IPS DF 19.7 (cell line): ENCODE data around the gene TAOK3.
"Not testable (repeated sequence)": the region's sequence is repeated elsewhere in the genome, so short reads cannot be mapped to it uniquely, and the experiment has no call there.

Experiments
- DNase-seq: peaks from one replicate; pipeline ENCODE4 v3.0.0-alpha.2; 2013; ENCODE audit warnings: low read depth, low spot score

The TAOK3 gene

GRCh38 chr12:118302053-118302452, 70.7 kb downstream of the TAOK3 start:
- DNase-seq = no peak

GRCh38 chr12:118299791-118300460, 72.8 kb downstream of the TAOK3 start:
- no peak for DNase-seq

- no peak for DNase-seq
These were observed 75.4 kb downstream of the TAOK3 start for GRCh38 chr12:118297284-118297683.

- DNase-seq = no peak
These were observed 79.9 kb downstream of the TAOK3 start for GRCh38 chr12:118292836-118293235.

- DNase-seq = no peak
These were observed 82.6 kb downstream of the TAOK3 start for GRCh38 chr12:118290130-118290529.

- DNase-seq = no peak
These were observed 84.5 kb downstream of the TAOK3 start for GRCh38 chr12:118288174-118288573.

- no peak for DNase-seq
These were observed 85.0 kb downstream of the TAOK3 start for GRCh38 chr12:118287728-118288127.

GRCh38 chr12:118282767-118283166, 89.9 kb downstream of the TAOK3 start:
- DNase-seq = no peak

- not testable (repeated sequence) for DNase-seq
These were observed 94.4 kb downstream of the TAOK3 start for GRCh38 chr12:118278288-118278687.

GRCh38 chr12:118274066-118274465, 98.6 kb downstream of the TAOK3 start:
- no peak for DNase-seq

- no peak for DNase-seq
These were observed 100.8 kb downstream of the TAOK3 start for GRCh38 chr12:118271770-118272417.

GRCh38 chr12:118271183-118271582, 101.5 kb downstream of the TAOK3 start:
- no peak for DNase-seq

- no peak for DNase-seq
These were observed 102.9 kb downstream of the TAOK3 start for GRCh38 chr12:118269806-118270205.

GRCh38 chr12:118259079-118259478, 113.6 kb downstream of the TAOK3 start:
- no peak for DNase-seq

- no peak for DNase-seq
These were observed 116.4 kb downstream of the TAOK3 start for GRCh38 chr12:118256352-118256751.

GRCh38 chr12:118249547-118249946, 123.2 kb downstream of the TAOK3 start:
- DNase-seq = no peak

GRCh38 chr12:118245886-118246285, 126.8 kb downstream of the TAOK3 start:
- DNase-seq = not testable (repeated sequence)

GRCh38 chr12:118238888-118239287, 133.8 kb downstream of the TAOK3 start:
- DNase-seq = no peak

- no peak for DNase-seq
These were observed 134.8 kb downstream of the TAOK3 start for GRCh38 chr12:118237908-118238307.

GRCh38 chr12:118237052-118237665, 135.5 kb downstream of the TAOK3 start:
- no peak for DNase-seq

GRCh38 chr12:118220702-118221101, 152.0 kb downstream of the TAOK3 start:
- no peak for DNase-seq

- no peak for DNase-seq
These were observed 152.9 kb downstream of the TAOK3 start for GRCh38 chr12:118219772-118220171.

- no peak for DNase-seq
These were observed 153.6 kb downstream of the TAOK3 start for GRCh38 chr12:118219106-118219505.
